Measurements from ENCODE around the gene CDC45.

Gene CDC45

DNA sequence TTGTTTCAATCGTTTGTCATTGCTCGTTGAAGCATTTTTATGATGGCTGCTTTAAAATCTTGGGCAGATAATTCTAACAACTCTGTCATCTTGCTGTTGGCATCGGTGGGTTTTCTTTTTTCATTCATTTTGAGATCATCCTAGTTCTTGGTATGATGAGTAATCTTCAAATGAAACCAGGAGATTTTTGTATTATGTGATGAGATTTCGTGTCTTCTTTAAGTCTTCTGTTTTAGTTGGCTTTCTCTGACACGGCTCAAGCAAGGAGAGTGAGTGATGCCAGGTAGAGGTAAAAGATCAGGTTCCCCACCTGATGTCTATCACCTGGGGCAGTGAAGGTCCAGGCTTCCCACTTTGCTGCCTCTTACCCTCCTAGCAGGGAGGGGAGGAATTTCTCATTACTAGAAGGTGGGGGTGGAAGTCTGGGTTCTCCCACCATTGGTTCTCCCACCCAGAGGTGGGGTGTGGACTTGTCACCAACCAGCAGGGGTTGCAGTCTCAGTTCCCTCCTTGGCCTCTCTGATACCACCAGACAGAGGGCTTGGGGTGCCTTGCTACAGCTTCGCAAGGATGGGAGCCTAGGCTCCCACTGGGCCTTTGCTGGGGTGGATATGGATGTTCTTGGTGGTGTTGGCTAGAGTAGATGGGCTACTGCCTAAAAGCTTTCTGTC is 12.9 kb downstream of the CDC45 start:
- no peak for DNase-seq (ENCODE audit: low read depth in 1 of 2, low spot score in 1 of 2)

DNA sequence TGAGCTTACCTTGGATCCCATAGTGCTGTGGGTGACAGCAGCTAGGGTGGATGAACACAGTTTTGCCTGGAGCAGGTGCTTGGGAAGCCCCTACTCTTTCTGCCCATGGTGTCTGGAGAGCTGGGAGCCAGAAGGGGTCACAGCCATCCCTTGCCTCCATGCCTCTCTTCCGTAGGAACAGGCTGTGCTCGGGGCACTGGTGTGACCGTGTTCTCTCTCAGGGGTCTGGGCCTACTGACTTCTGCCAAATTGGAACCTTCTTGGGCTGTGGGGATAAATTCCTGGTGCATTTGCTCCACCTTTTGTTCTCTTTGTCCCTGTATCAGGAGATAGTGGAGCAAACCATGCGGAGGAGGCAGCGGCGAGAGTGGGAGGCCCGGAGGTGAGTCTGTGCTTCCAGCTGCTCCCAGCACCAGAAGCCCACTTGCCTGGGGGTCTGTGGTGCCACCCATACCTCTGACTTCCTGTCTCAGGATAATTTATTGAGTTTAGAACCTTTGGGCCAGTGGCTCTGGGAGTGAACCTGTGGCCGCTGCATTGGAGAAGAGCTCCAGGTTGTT is 14.4 kb downstream of the CDC45 start:
- no peak for DNase-seq (ENCODE audit: low read depth in 1 of 2, low spot score in 1 of 2)

DNA sequence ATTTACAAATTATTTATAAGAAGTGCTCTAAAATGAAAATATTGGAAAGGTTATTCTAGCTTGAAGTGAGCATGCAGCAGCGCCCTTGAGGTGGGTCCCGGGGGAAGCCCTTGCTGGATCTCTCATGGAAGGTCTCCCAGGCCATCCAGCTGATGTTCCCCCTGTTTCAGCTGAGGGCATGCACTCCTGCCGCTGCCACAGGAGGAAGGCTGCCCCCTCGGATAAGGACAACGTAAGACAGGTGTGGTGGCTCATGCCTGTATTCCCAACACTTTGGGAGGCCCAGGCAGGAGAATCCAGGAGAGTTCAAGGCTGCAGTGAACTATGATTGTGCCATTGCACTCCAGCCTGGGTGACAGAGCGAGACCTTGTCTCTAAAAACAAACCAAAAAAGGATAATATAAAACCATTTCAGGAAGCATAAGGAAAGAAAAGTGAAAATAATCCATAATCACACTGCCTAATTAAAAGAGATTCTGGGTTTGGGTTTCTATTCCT is 15.0 kb downstream of the CDC45 start:
- DNase-seq (ENCODE audit: low read depth in 1 of 2, low spot score in 1 of 2): no peak

DNA sequence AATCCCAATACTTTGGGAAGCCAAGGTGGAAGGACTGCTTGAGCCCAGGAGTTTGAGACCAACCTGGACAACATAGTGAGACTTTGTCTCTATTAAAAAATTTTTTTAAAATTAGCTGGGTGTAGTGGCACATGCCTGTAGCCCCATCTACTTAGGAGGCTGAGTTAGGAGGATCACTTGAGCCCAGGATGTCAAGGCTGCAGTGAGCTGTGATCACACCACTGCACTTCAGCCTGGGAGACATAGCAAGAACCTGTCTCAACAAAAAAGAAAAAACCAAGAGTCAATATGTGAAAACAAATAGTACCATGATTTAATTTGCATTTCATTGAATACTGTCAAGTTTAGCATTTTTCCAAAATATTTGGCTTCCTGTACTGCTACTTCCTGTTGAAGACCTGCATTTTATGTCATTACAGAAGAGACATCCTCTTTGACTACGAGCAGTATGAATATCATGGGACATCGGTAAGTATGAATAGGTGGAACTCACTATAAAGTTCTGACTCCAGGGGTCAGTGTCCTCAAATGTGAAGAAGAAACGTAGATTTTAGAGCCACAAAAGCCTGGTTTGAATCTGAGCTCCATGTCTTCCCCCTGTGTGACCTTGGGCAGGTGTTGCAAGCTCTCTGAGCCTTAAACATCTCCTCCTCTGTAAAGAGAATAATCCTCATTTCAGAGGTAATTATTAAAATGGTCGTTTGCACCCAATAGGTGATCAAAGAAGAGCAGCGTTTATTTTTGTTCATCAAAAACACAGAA is 16.0 kb downstream of the CDC45 start:
- DNase-seq (ENCODE audit: low read depth in 1 of 2, low spot score in 1 of 2): no peak

DNA sequence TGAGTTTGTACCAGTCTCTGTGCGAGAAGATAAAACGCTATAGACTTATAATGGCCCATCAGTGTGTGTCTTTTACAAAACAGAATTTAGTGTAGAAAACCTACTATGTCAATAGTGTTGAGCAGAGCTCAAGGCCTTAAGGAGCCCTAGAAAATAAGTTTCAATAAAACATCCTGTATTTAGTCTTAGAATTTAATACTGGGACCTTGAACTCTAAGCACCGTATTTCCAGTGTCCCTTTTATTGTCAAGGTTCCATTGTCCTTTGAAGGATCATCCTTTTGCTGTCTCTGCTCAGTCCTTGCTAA is 16.6 kb downstream of the CDC45 start:
- no peak for DNase-seq (ENCODE audit: low read depth in 1 of 2, low spot score in 1 of 2)

DNA sequence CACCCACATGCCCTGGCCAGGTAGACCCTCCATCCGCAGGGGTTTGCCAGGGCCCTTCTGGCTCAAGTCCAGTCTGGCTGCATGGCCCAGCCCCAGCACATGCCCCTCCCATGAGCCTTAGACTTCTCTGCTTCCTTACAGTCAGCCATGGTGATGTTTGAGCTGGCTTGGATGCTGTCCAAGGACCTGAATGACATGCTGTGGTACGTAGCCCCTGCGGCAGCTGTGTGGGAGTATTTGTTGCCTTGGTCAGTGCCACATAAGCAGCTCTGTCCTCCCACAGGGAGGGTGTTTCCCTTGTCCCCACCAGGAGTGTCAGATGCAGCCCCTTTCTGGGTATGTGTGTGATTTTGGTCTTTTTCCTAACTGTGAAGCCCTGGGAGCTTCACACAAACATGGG is 17.5 kb downstream of the CDC45 start:
- DNase-seq (ENCODE audit: low read depth in 1 of 2, low spot score in 1 of 2): no peak

DNA sequence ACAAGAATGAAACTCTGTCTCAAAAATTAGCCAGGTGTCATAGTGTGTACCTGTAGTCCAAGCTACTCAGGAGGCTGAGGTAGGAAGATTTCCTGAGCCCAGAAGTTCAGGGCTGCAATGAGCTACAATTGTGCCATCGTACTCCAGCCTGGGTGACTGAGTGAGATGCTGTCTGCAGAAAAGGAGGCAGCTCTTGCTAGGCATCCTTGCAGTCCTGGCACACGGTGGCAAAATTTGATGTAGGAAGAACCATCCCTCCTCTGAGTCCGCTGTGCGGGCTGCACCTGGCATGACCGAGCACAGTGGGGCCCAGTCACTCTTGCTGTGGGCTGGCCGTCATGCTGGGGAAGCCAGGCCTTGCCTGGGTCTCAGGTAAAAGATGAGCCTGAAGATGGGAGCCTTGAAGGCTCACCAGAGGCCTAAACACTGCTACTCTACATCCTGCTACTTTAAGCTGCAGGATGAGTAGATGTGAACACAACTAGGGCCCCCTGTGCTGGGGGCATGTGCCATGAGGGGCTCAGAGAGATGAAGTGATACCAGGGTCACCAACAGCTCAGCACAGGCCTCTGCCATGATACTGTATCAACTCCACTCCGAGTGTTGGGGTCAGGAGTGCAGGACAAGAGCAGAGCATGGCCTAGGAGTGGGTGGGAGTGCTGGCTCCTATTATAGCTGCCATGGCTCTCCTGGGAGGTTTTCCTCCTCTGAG is 18.6 kb downstream of the CDC45 start:
- no peak for DNase-seq (ENCODE audit: low read depth in 1 of 2, low spot score in 1 of 2)

DNA sequence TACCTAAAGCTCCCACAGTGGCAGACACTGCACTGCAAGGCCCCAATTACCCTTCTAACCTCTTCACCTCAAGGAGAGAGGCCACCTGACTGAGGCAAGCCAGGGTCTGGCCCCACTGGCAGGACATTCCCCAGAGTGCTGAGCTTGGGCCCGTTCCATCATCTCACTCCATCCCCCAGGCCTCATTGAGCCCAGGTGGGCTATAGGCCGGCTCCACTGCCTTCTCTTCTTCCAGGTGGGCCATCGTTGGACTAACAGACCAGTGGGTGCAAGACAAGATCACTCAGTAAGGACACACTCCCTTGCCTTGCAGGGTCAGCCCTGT is 19.1 kb downstream of the CDC45 start:
- no peak for DNase-seq (ENCODE audit: low read depth in 1 of 2, low spot score in 1 of 2)

DNA sequence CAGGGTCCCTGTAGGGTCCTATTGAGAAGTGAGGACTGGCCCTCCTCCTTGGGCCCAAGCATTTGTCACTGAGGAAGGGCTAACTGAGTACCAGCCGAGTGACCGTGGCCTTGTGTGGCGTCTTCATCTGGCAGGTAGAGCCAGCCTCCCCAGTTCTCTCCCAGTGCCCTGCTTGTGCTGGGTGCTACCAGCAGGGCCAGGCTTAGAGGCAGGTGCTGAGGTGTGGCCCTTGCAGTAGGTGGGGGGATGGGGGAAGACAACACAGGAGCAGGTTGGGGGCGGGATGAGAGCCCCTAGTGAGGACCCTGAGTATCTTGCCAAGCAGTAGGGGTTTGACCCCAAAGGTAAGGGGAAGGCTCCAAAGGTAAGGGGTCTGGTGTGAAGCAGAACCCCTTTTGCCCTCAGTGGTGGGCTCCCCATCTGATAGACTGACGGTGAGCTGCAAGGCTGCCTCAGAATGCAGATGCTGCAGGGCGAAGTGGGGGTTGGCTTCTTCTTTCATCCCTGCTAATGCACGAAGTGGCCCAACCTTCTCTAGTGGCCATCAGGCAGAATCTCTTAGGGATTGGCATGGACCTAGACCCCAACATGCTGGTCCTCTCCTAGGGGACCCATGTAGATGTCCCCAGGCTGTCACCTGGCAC is 19.6 kb downstream of the CDC45 start:
- no peak for DNase-seq (ENCODE audit: low read depth in 1 of 2, low spot score in 1 of 2)

DNA sequence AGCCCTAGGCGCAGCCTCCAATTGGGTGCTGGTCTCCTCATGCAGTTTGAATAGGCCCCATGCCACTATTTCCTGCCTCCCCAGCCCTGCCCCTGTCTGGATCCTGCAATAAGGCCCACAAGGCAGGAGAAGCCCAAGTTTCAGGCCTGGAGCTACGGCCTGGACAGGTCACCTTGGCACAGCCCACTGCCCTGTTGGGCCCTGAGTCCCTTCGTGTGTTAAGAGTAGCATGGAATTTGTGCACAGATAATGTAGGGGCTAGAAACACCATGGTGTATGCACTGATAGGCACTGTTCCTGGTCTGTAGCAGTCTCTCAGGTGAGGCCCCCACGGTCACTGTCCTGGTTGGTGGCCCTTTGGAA is 20.1 kb downstream of the CDC45 start:
- DNase-seq (ENCODE audit: low read depth in 1 of 2, low spot score in 1 of 2): no peak

DNA sequence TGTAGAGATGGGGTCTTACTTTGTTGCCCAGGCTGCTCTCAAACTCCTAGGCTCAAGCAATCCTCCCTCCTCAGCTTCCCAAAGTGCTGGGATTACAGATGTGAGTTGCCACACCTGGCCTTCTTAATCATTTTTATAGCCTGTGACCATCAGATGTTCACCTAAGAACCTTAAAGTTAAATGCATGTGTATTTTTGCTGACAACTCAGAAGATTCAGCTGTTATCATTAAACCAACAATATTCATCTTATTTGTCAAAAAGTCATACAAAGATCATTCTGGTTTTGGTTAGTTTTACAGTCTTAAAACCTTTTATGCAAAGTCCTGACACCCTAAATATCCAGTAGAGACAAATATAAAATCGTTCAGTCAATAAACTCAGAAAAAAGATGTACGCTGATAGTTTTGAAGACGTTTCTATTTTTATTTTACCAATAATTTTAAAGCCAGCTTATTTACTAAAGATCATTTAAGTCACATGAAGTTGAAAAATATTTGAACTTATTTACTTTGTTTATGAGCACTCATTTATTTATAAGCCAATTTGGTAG is 22.3 kb downstream of the CDC45 start:
- no peak for DNase-seq (ENCODE audit: low read depth in 1 of 2, low spot score in 1 of 2)

DNA sequence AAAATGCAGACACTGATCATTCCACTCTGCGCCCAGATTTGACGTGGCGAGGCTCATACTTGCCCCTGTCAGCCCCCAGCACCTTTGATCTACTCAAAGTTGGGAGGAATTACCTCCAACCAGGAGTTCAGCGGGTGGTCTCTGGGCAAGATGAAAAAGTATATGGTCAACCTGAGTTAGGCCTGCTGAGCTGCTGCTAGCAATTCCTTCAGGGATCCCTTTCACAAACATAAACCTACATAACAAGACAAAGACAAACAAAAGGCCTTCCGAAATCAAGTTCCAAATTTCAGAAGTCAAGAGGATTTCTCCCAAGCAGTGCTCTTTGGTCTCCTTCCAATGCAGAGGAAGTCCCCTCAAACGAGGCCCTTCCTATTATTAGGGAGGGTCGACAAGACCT is 23.6 kb downstream of the CDC45 start:
- no peak for DNase-seq (ENCODE audit: low read depth in 1 of 2, low spot score in 1 of 2)

DNA sequence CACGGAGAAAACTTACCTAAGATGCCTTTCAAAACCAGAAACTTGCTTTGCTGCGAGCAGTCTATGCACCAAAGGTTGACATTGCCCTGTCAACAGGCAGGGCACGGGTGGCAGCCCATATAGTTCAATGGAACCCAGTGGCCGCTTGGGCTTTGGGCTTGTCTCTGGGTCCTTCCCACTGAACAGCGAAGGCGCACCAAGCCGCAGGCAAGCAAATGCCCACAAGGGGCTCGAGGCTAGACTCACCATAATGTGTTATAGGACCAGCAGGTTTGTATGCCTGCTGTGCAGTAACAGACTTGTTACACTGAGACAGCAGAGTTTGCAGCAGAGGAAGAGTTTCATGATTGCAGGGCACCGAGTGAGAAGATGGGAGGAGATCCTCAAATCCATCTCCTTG is 24.1 kb downstream of the CDC45 start:
- no peak for DNase-seq (ENCODE audit: low read depth in 1 of 2, low spot score in 1 of 2)

DNA sequence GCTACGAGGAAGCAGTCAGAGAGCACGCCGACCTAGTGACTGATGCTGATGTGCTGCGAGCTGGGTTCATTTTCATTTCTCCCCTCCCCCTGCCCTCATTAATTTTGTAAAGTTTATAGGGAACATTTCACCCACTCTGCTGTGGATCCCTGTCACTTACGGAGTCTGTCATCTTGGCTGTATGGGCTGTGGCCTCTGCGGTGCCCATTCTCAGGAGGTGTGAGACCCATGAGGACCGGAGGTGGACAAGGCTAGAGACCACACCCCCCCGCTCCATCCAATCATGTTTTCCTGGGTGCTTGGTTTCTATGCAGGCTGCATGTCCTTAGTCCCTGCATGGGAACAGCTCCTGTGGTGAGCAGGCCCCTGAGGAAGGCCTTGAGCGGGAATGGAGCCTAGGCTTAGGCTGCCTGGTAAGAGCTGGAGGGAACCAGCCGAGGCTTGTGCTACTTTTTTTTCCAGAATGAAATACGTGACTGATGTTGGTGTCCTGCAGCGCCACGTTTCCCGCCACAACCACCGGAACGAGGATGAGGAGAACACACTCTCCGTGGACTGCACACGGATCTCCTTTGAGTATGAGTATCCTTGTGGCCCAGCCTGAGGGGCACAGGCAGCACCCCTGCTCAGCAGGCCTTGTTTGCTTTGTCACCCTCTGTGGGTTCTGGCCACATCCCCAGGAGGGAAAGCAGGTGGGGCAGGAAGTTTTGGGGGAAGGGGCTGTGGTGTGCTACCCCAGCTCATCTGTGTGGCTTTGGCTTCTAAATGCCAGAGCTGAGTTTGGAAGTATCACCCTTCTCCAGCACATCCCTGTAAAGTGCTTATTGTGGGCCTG is 25.4 kb downstream of the CDC45 start:
- DNase-seq (ENCODE audit: low read depth in 1 of 2, low spot score in 1 of 2): no peak

DNA sequence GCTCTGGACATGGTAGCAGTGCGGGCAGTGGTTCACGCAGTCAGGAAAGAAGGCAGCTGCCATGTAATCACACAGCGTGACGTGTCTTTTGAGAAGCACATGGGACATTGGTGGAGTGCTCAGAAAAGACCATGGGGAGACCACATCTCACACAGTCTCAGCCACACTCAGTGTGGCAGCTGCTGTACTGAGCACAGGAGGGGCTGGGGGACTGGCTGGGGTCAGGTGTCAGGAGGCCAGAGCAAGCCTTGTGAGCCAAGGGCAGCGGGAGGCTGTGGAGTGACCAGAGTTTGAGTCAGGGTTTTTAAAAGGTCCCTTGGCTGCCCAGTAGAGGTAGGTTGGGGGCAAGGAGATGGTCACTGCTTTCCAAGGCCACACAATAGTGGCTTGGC is 26.0 kb downstream of the CDC45 start:
- no peak for DNase-seq (ENCODE audit: low read depth in 1 of 2, low spot score in 1 of 2)

DNA sequence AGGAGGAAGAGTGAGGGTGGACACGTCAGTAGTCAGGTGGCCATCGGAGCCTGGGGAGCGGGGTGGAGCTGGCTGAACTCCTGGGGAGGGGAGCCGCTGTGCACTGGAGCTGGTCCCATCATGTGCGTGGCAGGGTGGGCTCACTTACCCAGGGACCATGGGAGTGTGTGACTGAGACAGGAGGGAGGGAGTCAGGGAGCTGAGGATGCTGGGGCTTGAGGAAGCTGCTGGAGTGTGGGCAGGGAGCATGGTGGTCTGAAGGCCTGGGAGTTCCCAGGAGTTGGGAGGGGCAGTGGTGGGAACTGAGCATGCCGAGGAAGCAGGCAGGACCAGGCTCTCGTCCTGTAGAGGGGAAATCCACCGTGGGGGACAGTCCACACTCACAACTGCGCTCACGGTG is 26.5 kb downstream of the CDC45 start:
- no peak for DNase-seq (ENCODE audit: low read depth in 1 of 2, low spot score in 1 of 2)

DNA sequence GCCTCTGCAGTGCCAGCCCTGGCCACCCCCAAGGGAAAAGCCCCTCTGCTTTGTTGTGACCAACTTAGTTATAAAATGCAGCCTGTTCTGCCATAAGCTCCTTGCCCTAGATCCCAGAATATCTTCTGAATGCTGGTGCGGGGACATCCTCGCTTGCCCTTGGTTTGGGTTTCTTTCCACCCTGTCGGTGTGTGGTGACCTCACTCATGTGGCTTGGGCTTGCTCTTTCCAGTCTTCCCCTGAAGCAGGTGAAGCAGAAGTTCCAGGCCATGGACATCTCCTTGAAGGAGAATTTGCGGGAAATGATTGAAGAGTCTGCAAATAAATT is 27.8 kb downstream of the CDC45 start:
- DNase-seq (ENCODE audit: low read depth in 1 of 2, low spot score in 1 of 2): no peak

DNA sequence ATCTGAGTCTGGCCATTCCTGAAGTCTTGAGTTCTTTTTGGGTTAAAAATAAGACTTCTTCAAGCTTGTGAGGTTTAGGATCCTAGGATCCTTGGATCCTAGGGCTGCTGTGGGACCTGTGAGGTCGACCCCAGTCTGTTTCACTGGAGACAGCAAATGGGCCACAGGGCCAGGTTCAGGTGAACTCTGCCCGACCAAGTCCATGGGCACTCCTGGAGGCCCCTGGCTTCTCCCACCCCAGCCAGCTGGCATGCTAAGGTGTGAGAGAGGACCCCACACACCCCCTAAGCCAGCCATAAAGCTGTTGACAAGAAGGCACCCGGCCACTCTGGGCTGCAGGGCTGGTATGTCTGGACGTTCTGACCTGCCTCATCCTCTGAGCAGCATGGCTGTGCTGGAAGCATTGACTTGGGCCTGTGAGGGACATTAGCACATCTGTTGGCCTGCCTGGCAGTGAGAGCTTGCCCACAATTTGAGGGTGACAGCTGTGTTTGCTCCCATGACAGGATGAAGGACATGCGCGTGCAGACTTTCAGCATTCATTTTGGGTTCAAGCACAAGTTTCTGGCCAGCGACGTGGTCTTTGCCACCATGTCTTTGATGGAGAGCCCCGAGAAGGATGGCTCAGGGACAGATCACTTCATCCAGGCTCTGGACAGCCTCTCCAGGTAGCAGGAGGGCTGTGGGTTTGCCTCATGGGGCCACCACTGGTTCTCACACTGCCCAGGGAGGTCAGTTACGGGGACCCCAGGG is 28.5 kb downstream of the CDC45 start:
- DNase-seq (ENCODE audit: low read depth in 1 of 2, low spot score in 1 of 2): no peak

DNA sequence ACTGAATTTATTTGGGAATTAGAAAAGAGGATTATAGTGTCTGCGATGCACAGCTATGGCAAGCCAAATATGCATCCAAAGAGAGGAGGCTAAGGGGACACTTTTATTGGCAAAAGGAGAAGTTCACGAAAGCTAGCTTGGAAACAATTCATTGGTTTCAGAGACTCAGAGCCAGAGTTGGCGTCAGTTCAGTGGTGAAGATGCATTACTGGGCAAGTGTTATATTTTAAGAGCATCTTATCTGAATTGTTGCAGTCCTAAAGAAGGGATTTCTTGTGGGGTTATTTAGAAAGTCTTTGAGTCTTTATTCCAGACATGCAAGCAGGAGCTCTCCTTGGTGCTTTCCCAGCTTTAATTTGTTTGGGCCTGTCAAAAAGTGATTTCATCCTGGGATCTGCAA is 29.5 kb downstream of the CDC45 start:
- no peak for DNase-seq (ENCODE audit: low read depth in 1 of 2, low spot score in 1 of 2)

DNA sequence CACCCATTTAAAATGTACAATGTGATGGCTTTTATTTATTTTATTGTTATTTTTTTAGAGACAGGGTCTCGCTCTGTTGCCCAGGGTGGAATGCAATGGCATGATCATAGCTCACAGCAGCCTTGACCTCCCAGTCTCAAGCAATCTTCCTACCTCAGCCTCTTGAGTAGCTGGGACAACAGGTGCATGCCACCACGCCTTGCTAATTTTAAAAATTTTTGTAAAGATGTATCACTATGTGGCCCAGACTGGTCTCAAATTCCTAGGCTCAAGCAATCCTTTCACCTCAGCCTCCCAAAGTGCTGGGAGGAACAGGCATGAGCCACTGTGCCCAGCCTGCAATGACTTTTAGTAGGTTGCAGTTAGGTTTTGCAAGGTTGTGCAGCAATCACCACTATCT is 30.2 kb downstream of the CDC45 start:
- DNase-seq (ENCODE audit: low read depth in 1 of 2, low spot score in 1 of 2): no peak

Data from stimulated activated CD4-positive, alpha-beta T cell treated with anti-CD3 and anti-CD28 coated beads, Interleukin-15, amount 100 ng/mL, for 1 hour (primary cell).